ENCODE data around the gene RPL39.
A peak's percentile ranks its signal among the peaks of the same experiment; 100 is the strongest.
"Not testable (repeated sequence)": the region's sequence is repeated elsewhere in the genome, so short reads cannot be mapped to it uniquely, and the experiment has no call there.

RPL39 gene

DNA sequence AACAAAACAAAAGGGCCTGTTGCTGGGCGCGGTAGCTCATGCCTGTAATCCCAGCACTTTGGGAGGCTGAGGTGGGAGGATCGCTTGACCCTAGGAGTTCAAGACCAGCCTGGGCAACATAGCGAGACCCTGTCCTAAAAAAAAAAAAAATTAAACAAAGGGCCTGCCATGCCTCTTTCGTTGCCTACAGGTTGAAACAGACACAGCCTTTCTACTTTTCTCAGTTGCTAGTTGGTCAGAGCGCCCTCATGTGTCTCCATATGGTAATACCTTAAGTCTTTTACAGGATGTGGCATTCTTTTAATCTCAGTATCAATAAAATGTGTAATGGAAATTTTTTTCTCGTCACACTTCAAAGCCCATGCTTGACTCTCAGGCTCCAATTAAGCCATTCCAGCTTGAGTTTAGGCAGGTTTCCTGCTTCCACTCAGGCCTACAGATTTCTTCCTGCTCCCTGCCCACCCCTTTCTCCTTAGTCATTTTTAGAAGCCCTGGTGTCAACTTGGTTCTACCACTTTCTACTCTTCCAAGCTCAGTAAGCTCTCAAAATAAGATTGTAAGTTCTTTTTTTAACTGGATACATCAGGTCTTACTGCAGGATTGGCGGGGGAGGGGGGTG is 37.7 kb downstream of the RPL39 start:
- DNase-seq (ENCODE audit: insufficient read length, low spot score) = no peak

DNA sequence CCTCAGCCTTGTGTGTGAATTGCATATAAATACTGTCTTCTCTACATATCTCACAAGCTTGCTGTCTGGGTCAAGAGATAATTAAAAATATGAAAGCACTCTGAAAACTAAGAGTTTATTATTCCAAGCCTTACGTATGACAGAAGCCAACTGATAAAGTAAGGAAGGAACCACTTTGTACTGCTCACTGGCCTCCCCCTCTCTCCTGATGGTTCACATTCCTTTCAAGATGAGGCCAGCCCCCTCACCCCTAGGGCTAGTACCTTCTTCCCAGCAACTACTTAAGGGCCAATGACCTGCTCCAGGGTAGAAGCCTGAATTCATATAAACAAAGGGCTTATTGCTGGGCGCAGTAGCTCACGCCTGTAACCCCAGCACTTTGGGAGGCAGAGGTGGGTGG is 38.4 kb downstream of the RPL39 start:
- TF ChIP-seq, protein P1, sequence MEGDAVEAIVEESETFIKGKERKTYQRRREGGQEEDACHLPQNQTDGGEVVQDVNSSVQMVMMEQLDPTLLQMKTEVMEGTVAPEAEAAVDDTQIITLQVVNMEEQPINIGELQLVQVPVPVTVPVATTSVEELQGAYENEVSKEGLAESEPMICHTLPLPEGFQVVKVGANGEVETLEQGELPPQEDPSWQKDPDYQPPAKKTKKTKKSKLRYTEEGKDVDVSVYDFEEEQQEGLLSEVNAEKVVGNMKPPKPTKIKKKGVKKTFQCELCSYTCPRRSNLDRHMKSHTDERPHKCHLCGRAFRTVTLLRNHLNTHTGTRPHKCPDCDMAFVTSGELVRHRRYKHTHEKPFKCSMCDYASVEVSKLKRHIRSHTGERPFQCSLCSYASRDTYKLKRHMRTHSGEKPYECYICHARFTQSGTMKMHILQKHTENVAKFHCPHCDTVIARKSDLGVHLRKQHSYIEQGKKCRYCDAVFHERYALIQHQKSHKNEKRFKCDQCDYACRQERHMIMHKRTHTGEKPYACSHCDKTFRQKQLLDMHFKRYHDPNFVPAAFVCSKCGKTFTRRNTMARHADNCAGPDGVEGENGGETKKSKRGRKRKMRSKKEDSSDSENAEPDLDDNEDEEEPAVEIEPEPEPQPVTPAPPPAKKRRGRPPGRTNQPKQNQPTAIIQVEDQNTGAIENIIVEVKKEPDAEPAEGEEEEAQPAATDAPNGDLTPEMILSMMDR (IDR thresholded peaks at IDR 0.05; ENCODE audit: insufficient read depth, missing control alignments) = no peak
- no peak for DNase-seq (ENCODE audit: insufficient read length, low spot score)
- FAIRE-seq = no peak

More for the DNA sequence above, 37.7 kb downstream of the RPL39 start:
- peak; percentile 93 for FAIRE-seq
- TF ChIP-seq, protein P1 (IDR thresholded peaks at IDR 0.05; ENCODE audit: insufficient read depth, missing control alignments) = peak; percentile 45

DNA sequence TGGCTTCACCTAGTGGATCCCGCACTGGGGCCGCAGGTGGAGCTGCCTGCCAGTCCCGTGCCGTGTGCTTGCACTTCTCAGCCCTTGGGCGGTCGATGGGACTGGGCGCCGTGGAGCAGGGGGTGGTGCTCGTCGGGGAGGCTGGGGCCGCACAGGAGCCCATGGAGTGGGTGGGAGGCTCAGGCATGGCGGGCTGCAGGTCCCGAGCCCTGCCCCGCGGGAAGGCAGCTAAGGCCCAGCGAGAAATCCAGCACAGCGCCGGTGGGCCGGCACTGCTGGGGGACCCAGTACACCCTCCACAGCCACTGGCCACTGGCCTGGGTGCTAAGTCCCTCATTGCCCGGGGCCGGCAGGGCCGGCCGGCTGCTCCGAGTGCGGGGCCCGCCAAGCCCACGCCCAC is 40.7 kb downstream of the RPL39 start:
- not testable (repeated sequence) for FAIRE-seq; DNase-seq (ENCODE audit: insufficient read length, low spot score)

DNA sequence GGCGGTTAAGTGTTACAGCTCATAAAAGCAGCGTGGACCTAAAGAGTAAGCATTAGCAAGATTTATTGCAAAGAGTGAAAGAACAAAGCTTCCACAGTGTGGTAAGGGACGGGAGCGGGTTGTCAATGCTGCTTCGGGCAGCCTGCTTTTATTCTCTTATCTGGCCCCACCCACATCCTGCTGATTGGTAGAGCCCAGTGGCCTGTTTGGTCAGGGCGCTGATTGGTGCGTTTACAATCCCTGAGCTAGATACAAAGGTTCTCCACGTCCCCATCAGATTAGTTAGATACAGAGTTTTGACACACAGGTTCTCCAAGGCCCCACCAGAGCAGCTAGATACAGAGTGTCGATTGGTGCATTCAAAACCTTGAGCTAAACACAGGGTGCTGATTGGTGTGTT is 41.3 kb downstream of the RPL39 start:
- not testable (repeated sequence) for DNase-seq (ENCODE audit: insufficient read length, low spot score); FAIRE-seq

DNA sequence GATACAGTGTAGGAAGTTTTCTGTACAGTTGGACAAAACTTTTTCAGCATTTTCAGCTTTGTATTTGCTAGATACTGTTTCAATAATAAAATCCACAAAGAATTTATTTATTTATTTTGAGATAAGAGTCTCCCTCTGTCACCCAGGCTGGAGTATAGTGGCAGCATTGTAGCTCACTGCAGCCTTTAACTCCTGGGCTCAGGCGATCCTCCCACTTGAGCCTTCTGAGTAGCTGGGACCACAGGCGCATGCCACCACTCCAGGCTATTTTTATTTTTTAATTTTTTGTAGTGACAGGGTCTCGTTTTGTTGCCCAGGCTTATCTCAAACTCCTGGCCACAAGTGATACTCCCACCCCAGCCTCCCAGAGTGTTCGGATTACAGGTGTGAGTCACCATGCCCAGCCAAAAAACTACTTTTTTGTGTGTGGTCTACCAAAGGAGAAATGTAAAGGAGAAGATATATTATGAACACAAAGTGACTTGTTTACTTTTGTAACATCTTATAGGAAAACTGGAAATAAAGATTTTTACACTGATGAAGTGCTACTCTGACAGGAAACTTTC is 46.1 kb downstream of the RPL39 start:
- DNase-seq (ENCODE audit: insufficient read length, low spot score) (no peak), FAIRE-seq (no peak)
- TF ChIP-seq, protein P1 (IDR thresholded peaks at IDR 0.05; ENCODE audit: insufficient read depth, missing control alignments) = no peak

DNA sequence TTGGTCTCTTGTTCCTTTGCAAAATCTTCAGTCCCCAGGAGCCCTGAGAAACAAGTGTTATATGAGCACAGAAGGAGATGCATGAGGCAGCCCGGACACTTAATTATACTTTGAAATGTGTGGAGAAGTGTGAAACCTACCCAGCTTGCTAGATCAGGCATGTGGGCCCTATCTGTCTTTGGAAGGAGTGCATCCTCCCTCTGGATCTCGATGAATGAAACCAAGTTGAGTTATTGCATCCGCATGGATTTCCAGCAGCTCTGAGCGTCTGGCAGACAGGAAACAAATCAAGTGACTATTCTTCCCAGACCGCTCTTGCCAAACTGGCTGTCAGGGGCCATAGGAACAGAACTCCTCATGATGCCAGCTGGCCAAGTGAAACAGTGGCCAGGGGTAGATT is 52.7 kb downstream of the RPL39 start:
- FAIRE-seq = no peak
- no peak for DNase-seq (ENCODE audit: insufficient read length, low spot score)
- TF ChIP-seq, protein P1 (IDR thresholded peaks at IDR 0.05; ENCODE audit: insufficient read depth, missing control alignments) = no peak

All from D721Med (cell line).